H1 (cell line): ENCODE measurements around the gene LRRC26. TPM values are rescaled to one million over a fixed set of nuclear protein-coding genes. Genes with fewer than 3 reads are reported as not detected.

Experiments
- KDM1A ChIP-seq: fragments of 200-600, 300-600 bp; sonication (generic); IDR thresholded peaks from 2 replicates; pipeline ENCODE4 v1.7.1; 2016; ENCODE audit warnings: mild to moderate bottlenecking, low read length, borderline replicate concordance
- SP4 ChIP-seq: IDR thresholded peaks from 2 replicates; pipeline ENCODE4 v1.6.1; 2012; ENCODE audit warnings: low read length, inconsistent platforms
- USF2 ChIP-seq: IDR thresholded peaks from 2 replicates; pipeline ENCODE4 v1.6.1; 2011; ENCODE audit warnings: low read length, improper control_type of control experiment
- polyA plus RNA-seq, 7 experiments: library from polyadenylated mRNA; depleted of rRNA in 3 of 7; stranded (reverse) in 5 of 7; unstranded in 2 of 7; fragments of >200 nt in 5 of 7; fragments of 200-250 nt in 2 of 7; gene quantifications; 1 replicate in 5 of 7; 2 replicates in 1 of 7; 4 replicates in 1 of 7; pipeline versions ENCODE4 v1.2.1 to v1.2.3, GENCODE V29; 2011 to 2013; ENCODE audit warnings: missing spikeins in 2 of 7, mixed read lengths in 2 of 7
- total RNA-seq: library from RNA; stranded (reverse); fragmentation: NEBNext Ultra II Directional; extraction: Animal tissue kit (Norgen Biotek cat#: 25700); gene quantifications from 2 replicates; pipeline ENCODE4 v1.2.1, GENCODE V29; 2021

LRRC26 gene
- total and polyA plus RNA-seq, 2 of the 8 experiments (the other 6 are each of a cell fraction or from before 2014, with no cell fraction given), result 0.34 to 0.85 TPM

- TF ChIP-seq USF2, result no peak
- no peak for TF ChIP-seq KDM1A
- no peak for TF ChIP-seq SP4
Observed at GRCh38 chr9:137192859-137193258, 23.0 kb upstream of the LRRC26 start (continued).
